Sigmoid colon (tissue), 7 donors: ENCODE measurements around the gene GPR4. TPM values are rescaled to one million over a fixed set of nuclear protein-coding genes. Genes with fewer than 3 reads are reported as not detected.

Experiments used
- DNase-seq: peaks from one replicate; pipeline ENCODE4 v3.0.0-alpha.2; 2019
- H3K27ac ChIP-seq, 4 donors: fragments of 200-600 bp; sonication (generic); one replicate each; pipeline ENCODE4 v1.5.1; 2016 to 2019; ENCODE audit warnings: mild to moderate bottlenecking in 1 of 4
- H3K27me3 ChIP-seq, 3 donors: fragments of 200-600 bp; sonication (generic); one replicate each; pipeline ENCODE4 v1.5.1; 2019; ENCODE audit warnings: mild to moderate bottlenecking in 1 of 3
- H3K36me3 ChIP-seq, 4 donors: fragments of 200-600 bp; sonication (generic); one replicate each; pipeline ENCODE4 v1.5.1; 2016 to 2019
- H3K4me1 ChIP-seq, 4 donors: fragments of 200-600 bp; sonication (generic); one replicate each; pipeline ENCODE4 v1.5.1; 2017 to 2019
- H3K4me3 ChIP-seq, 4 donors: fragments of 200-600 bp; sonication (generic); one replicate each; pipeline ENCODE4 v1.5.1; 2017 to 2019; ENCODE audit warnings: mild to moderate bottlenecking in 2 of 4, moderate library complexity in 1 of 4
- H3K9me3 ChIP-seq, 4 donors: fragments of 200-600 bp in 3 of 4; sonication (generic) in 3 of 4; one replicate each; pipeline versions ENCODE4 v1.5.1 to v1.6.1; 2013 to 2019
- CTCF ChIP-seq, 4 experiments: fragments of 450-650 bp in 3 of 4; fragments of 200-600 bp in 1 of 4; IDR thresholded peaks; one replicate each; pipeline ENCODE4 v1.5.1; 2016 to 2019; ENCODE audit warnings: antibody characterized with exemption in 4 of 4, mild to moderate bottlenecking in 3 of 4, moderate library complexity in 2 of 4
- EP300 ChIP-seq, 4 donors: sonication (generic); formaldehyde crosslinking; IDR thresholded peaks; one replicate each; pipeline ENCODE4 v1.6.1; 2017; ENCODE audit warnings: antibody characterized with exemption in 4 of 4
- POLR2A ChIP-seq, 2 donors: fragments of 450-650 bp; IDR thresholded peaks; one replicate each; pipeline ENCODE4 v1.6.1; 2016; ENCODE audit warnings: antibody characterized with exemption in 2 of 2, mild to moderate bottlenecking in 2 of 2, moderate library complexity in 2 of 2
- POLR2AphosphoS5 ChIP-seq, 4 donors: sonication (generic); formaldehyde crosslinking; IDR thresholded peaks; one replicate each; pipeline ENCODE4 v1.6.1; 2017; ENCODE audit warnings: antibody characterized with exemption in 4 of 4
- WGBS, 2 donors: extraction: QIAGEN DNeasy Blood & Tissue Kit; methylation state at CpG; one replicate each; pipeline ENCODE4 v1.1.7; 2013; 5-methylcytosine and 5-hydroxymethylcytosine counted together
- intact Hi-C: fragments of 100-400 bp; cut with DNase I; formaldehyde crosslinking; loops from one replicate; pipeline ENCODE4 v1.15.1; 2023
- polyA plus RNA-seq, 3 donors: library from polyadenylated mRNA; stranded (reverse); fragments of 200-250 nt; gene quantifications; one replicate each; pipeline ENCODE4 v1.2.3, GENCODE V29; 2013
- total RNA-seq, 4 donors: library from RNA; depleted of rRNA; stranded (reverse); fragments of >200 nt; gene quantifications; one replicate each; pipeline ENCODE4 v1.1.0, GENCODE V29; 2016
- donor health status: healthy with polysubstance abuse.
- donor health status: Bipolar disorder and iron deficiency.
- donor health status: healthy.

The GPR4 gene
- total and polyA plus RNA-seq, 7 donors = 0.46 to 1.9 (median 0.99) TPM

DNA sequence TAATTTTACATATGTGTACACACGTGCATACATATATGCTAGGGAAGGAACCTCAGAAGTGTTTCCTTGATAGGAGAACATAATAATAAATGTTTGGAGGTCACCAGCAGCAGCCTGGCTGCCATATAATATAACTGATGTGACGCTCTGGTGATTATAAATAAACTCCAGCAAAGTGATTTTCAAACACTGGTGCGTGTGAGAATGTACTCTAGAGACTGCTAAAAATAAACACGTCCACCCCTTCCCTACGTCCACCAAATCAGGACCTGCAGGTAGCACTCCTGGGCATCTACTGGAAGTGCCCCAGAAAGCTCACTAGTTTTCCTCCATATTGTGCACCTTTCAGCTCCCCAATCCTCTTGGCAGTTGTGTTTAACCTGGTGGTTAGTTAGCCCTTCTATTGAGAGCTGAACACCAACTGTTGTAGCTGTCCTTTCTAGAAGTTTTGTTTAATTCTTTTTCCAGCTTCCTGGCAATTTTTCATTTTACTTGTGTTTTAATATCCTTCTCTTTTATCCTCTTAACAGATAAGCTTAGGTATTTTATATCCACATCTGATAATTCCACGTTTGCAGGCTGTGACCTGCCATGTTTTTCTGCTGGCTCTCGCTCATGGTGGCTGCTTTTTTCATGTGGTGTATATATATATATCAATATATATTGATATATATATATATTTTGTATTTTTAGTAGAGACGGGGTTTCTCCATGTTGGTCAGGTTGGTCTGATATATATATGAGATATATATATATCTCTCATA lies 30.4 kb downstream of the GPR4 start:
- Histone ChIP-seq H3K4me3 (no peak overlapping the region), H3K27ac (no peak overlapping the region), H3K9me3 (no peaks in the 10 kb centered on the region), H3K27me3 (no peaks in the 10 kb centered on the region), H3K36me3 (no peaks in the 10 kb centered on the region), H3K4me1 (peaks cover 0 to 15% (median 4%) of the 10 kb centered on the region in 4 donors)
- no peak for TF ChIP-seq POLR2AphosphoS5 (IDR thresholded peaks at IDR 0.05)
- no peak for TF ChIP-seq EP300 (IDR thresholded peaks at IDR 0.05)
- TF ChIP-seq POLR2A (IDR thresholded peaks at IDR 0.05) = no peak
- no peak for TF ChIP-seq CTCF (IDR thresholded peaks at IDR 0.05)
- DNase-seq = no peak
- 90% methylated on average over 8 of the region's 8 CpGs for WGBS, 2 donors
- intact Hi-C loops = no loop called here

DNA sequence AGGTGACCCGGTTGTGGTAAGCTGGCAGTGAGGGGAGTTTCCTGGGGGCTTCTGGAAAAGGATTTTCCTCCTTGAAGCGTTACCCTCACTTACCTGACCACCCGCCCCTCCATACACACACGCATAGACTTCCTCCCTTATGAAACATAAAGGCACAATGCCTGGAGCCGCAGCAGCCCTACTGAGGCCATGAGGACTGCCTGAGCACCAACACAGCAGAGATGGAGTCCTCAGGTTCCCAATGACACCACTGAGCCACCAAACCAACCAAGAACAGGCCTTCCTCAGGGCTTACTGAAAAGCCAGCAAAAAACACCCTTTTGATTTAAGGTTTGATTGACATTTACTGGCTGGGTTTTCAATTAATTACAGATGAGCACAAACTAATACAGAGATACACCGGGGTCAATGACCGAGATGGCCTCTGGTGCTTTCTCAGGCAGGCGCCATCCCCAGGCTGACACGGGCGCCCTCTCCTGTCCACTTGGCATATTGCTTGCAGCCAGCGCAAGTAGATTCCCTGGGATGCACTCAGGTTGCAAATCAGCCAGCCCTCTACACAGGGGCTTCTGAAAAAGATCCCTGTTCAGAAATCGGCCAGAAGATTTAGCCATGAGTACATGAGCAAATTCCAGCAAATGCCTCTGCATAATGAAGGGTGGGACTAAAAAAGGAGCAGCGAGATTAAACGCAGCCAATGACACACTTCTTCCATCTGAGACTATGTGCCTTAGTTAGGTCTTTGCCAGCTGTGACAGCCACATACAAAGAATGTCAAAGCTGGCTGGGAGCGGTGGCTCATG lies 32.2 kb downstream of the GPR4 start:
- H3K4me3 ChIP-seq = no peak overlapping the region
- H3K9me3 ChIP-seq = no peaks in the 10 kb centered on the region
- TF ChIP-seq CTCF (IDR thresholded peaks at IDR 0.05) (peak; percentile 28 to 58 (median 56)), POLR2A (IDR thresholded peaks at IDR 0.05) (no peak)
- intact Hi-C loops = loop anchor here (5.0 kb wide), 1 partner anchor 43 kb away; no protein-coding TSS in a partner anchor
- no peak overlapping the region for H3K27ac ChIP-seq
- DNase-seq = no peak
- peaks cover 0 to 6% (median 0%) of the 10 kb centered on the region in 4 donors for H3K4me1 ChIP-seq
- H3K36me3 ChIP-seq = no peaks in the 10 kb centered on the region
- WGBS, 2 donors = 62 to 68% methylated on average over 15 of the region's 15 CpGs
- no peaks in the 10 kb centered on the region for H3K27me3 ChIP-seq

- no peaks in the 10 kb centered on the region for H3K27me3 ChIP-seq
- no peaks in the 10 kb centered on the region for H3K9me3 ChIP-seq
- DNase-seq = no peak
- no peak overlapping the region for H3K27ac ChIP-seq
- no peak overlapping the region for H3K4me3 ChIP-seq
- H3K36me3 ChIP-seq = no peaks in the 10 kb centered on the region
- 73 to 83% methylated on average over 3 of the region's 3 CpGs for WGBS, 2 donors
- TF ChIP-seq POLR2A (IDR thresholded peaks at IDR 0.05) (no peak), CTCF (IDR thresholded peaks at IDR 0.05) (no peak), POLR2AphosphoS5 (IDR thresholded peaks at IDR 0.05) (no peak), EP300 (IDR thresholded peaks at IDR 0.05) (no peak)
- H3K4me1 ChIP-seq = no peaks in the 10 kb centered on the region
- intact Hi-C loops = loop anchor here (5.0 kb wide), 1 partner anchor 41 kb away; no protein-coding TSS in a partner anchor
Observed at GRCh38 chr19:45568732-45569131, 33.3 kb downstream of the GPR4 start.

DNA sequence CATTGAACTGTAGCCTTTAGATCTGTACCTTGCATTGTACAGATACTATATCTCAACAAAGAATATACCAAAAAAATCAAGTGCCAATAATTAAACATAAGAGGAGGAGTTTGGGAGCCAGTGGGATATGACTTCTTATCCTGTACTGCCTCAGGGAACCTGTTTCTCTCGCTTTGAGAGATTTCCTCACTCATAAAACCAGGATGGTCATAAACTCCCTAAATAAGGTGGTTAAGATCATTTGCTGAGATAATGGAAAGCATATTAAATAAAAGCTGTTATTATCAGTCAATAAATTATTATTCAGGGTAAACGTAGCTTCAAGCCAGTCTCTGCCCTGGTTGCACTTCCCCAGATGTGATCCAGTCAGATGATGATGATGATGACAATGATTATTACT lies 34.4 kb downstream of the GPR4 start:
- Histone ChIP-seq H3K4me3 (no peak overlapping the region), H3K27ac (no peak overlapping the region), H3K4me1 (no peaks in the 10 kb centered on the region), H3K9me3 (no peaks in the 10 kb centered on the region), H3K36me3 (no peaks in the 10 kb centered on the region), H3K27me3 (no peaks in the 10 kb centered on the region)
- 17 to 77% methylated on average over 2 of the region's 2 CpGs for WGBS, 2 donors
- TF ChIP-seq POLR2A (IDR thresholded peaks at IDR 0.05) (no peak), CTCF (IDR thresholded peaks at IDR 0.05) (no peak), EP300 (IDR thresholded peaks at IDR 0.05) (no peak), POLR2AphosphoS5 (IDR thresholded peaks at IDR 0.05) (no peak)
- intact Hi-C loops = loop anchor here (5.0 kb wide), 1 partner anchor 40 kb away; no protein-coding TSS in a partner anchor
- DNase-seq = no peak
